HTERT RPE-1 (cell line): Measurements from ENCODE around the gene FBXL13.
"Not testable (repeated sequence)": the region's sequence is repeated elsewhere in the genome, so short reads cannot be mapped to it uniquely, and the experiment has no call there.

Experiments
- in situ Hi-C: fragments of 300-500 bp; cut with MboI; formaldehyde crosslinking; loops from 4 replicates; pipeline ENCODE4 v1.14.3; 2020; ENCODE audit warnings: low sequenced_read_pairs

Gene FBXL13

DNA sequence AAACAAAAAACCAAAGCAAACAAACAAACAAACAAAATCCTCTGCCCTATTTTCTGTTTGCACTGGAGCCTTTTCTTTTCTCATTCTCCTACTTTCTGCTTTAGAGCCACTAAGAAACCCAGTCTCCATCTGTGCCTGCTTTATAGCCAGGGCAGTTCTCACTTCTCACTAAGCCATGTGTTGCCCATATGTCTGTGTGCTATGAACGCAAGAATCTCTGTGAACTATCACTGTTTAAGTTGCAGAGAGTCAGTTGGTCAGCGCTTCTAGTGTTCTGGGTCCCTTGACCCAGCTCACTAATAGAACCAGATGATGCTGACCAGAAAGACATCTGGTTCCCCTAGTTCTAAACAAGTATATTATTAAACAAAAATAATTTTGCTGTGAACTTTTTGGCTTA is 244.4 kb downstream of the FBXL13 start:
- in situ Hi-C loops: no loop called here

DNA sequence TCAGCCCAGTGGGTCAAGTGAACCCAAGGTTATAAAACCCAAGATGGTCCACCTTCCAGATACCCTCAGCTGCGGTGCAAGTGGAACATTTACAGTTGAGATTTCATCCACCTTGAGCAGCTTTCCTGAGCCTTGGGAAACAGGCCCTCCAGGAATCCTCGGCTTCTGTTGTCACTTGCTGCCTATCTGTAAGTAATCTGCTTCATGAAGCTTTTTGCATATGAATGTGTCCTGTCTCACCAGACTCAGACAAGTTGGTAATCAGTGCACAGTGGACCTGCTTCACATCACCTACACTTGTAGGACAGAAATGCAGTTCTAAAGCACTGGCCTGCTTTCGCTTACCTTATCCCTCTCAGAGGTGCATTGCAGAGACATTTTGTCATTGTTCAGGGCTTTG is 245.5 kb downstream of the FBXL13 start:
- in situ Hi-C loops: no loop called here

DNA sequence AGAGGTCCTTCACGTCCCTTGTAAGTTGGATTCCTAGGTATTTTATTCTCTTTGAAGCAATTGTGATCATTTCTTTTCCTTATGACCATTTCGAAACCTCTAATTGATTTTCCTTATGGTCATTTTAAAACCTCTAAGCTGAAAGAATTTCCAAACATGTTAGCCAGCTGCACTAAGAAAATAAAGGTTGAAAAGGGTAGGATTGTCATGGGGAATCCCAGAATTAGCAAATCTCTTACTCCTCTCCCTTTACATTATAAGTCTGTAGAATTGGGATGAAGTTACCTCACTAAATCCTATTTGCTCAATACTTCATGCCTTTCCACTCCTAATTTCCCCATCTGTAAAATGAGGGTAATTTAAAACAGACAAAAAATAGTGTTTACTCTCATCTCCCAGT is 246.3 kb downstream of the FBXL13 start:
- in situ Hi-C loops: no loop called here

DNA sequence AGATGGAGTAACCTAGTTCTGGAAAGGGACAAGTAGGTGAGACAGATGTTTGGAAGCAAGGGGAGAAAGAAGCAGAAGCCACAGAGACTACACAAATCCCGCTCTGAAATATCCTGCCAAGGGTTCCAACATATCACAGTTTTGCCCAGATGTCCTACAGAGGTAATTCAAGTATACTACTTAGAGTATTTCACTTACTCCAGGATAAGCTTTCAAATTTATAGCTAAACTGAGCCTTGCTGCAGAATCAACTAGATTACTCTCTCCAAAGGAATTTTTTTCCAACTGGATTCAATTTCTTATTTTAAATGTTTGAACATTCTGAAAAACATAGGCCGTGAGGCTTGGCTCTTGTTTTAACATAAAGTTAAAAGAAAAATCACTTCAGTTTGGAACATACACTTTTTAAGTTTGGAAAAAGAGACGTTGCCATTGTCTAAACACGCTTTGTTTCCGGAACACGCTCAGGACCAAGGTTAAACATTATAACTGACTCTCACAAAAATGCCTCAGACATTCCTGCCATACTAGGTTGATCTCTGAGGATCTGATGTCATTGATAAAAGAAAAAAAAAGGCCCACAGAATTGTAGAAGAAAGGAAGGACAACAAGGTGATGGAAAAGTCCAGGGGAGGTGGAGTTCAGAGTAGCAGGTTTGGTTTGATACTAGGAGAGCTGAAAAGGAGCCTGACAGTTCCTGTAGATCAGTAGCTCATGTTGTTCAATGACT is 251.0 kb downstream of the FBXL13 start:
- in situ Hi-C loops: no loop called here

DNA sequence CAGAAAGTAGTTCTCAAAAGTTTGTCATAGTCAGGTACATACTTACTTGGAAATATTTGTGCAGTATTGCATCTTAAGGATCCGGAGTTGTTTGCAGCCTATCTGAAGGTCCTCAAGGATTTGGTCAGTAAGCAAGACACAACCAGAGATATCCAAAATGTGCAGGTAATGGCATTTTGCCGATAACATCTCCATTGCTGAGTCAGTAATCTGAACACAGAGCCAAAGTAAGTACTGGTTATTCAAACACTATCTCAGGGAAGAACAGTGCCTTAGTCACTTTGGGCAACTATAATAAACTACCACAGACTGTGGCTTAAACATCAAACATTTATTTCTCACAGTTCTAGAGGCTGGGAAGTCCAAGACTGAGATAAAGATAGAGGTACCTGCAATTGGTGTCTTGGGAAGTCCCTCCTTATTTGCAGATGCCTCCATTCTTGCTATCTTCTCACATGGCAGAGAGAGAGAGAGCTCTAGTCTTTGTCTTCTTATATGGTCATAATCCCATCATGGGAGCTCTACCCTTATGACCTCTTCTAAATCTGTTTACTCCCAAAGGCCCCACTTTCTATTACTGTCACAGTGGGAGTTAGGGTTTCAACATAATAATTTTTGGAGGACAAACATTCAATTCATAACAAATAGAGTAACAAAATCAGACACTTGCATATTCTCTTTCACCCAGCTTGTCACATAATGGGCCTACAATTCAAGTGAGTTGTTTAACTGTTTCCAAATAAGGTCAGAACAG is 252.4 kb downstream of the FBXL13 start:
- in situ Hi-C loops: no loop called here

DNA sequence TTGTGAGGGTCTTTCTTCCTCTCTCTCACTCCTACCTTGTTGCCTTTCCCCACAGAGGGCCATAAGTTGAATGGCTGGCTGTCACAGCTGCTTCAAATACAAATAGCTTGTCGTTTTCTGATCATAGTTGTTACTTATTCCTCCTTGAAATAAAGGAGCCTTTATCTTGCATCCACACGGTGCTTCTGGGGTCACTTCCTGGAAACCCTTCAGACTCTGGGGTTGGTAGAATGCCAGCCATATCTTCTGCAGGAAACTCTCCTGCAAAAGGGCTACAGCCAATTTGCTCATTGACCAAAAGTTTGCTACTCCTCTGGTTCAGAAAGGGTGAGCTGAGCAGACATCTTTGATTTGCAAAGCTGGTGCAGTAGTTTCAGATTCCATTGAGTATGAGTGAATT is 255.4 kb downstream of the FBXL13 start:
- in situ Hi-C loops: no loop called here

DNA sequence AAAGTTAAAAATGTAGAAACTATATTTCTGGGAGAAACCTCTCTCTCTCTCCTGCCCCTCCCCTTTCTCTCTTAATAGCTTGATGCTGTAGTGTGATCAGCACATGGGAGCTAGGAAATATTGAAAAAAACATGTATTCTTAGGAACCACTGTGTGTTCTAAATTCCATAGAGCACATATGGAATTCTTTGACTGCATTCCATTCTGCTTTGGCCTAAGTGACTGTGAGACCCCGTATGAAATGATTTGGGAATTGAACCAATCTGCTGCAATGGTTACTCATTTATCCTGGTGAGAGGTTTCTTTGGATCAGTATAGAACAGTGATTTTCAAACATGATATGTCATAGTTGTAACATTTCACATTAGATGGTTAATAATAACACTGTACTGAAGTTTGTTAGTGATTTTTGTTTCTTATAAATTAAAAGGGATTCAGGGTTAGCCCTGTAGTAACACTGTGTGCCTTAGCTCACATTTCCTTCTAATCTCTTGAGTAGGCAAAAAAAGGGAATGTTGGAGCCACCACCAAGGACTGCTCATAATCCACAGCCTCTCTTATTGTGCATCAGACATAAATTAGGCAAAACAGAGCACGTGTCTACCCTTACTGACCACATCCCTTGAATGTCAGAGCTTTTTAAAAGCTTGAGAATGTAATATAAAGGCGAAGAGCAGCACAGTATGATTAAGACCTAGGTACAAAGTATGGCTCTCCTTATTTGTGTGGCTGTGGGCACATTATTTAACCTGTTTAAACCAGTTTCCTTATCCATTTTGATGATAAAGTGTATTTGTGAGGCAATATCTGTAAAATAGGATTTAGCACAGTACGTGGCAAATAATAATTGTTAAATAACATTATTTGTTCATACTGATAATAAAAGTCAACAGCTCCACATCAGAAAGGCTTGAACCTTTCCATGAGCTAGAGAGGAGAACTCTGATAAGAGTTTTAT is 256.7 kb downstream of the FBXL13 start:
- in situ Hi-C loops: no loop called here

DNA sequence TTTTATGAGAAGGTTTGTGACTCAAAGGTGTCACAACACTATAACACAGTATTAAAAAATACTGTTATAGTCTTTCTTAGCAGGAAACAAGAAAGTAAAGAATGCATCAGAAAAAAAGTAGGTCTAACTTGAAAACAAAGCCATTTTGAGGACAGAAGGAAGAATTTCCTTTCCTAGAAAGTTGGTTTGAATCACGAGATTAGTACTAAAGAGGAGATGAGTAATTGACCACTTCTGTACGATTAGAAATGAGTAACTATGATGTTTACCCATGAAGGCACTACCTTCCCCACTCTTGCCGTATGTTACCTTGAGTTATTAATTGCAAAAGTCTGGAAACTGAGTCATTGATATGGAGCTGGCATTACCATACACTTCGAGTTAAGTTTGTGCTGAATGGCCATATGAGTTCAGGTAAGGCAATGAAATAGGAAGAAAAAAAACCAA is 260.5 kb downstream of the FBXL13 start:
- in situ Hi-C loops: no loop called here

DNA sequence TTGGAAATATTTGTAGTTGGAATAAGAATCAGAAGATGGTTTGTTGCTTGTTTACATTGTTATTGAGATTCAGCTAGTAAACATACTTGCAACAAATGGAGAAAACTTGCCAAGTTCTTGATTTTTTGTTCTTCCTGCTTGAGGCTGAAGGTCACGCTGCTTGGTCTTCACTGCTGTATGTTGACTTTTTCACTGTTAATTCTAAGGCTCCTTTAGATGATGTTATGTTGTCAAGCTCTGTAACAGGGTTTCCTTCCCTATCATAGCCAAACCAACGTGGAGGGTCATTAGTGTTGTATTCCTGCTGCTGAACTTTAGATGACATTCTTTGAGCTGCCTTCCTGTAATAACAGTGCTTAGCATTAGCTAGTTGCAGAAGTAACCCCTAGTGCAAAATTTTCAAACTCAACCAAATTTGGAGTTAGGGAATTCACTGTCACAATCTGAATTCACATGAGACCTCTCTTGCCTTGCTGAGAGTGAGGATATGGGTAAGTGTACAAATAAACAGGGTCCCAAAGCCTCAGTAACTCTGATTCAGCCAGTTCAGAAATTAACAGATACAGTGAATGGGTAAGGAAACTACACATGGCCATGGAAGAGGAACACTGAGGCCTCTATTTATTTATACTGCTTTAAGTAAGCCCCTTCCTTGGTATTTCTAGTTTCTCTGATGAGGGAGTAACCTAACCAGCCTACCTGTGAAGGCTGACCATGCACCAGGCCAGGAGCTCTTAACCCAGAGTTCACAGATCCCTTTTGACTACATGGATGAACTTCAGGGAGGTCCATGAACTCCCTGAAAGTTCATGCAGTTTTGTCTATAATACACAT is 261.2 kb downstream of the FBXL13 start:
- in situ Hi-C loops: no loop called here

DNA sequence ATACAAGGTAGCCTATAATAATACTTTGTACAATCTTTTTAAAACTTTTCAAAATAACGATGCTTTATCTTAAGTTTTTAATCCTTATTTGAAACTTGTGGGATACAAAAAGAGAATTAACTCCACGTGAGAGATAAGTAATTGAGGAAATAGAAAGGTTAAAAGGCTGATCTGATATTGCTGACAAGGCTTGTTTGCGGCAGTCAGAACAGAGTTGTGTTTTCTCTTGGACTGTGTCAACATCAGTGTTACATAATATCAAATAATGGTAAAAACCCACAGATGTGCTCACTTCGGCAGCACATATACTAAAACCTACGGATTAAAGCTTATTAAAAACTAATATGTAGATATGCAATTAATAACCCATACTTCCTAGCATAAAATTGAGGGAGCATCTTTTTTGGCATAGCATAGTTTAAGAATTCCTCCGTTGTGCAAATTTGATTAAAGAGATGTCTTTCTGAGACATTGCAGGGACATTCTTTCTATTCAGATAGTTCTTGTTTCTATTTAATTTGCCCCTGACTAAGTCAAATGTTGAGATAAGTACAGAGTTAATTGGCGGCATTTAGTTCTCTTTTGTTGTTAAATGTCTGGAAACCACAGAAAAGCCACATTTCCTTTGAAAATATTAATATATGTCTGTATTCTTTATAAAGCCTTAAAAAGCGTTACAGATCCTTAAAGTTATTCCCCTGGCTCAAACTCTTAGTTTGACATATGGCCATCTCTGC is 262.5 kb downstream of the FBXL13 start:
- in situ Hi-C loops: no loop called here

DNA sequence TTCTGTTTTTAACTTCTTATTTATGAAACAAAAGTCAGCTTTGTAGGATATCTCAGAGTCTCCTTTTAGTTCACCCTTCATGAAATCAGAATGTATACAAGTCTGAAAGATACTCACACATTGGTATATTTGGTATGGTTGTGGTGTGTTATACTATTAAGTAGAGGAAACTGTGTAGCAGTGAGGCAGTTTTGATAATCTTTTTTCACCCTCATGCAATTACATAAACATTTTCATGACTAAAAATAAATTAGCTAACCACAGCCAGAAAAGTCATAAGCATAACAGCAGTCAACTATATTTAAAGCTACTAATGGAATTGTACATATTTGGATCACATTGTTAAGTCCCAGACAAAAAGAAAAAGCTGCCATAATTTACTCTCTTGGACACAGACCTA is 263.7 kb downstream of the FBXL13 start:
- in situ Hi-C loops: no loop called here

DNA sequence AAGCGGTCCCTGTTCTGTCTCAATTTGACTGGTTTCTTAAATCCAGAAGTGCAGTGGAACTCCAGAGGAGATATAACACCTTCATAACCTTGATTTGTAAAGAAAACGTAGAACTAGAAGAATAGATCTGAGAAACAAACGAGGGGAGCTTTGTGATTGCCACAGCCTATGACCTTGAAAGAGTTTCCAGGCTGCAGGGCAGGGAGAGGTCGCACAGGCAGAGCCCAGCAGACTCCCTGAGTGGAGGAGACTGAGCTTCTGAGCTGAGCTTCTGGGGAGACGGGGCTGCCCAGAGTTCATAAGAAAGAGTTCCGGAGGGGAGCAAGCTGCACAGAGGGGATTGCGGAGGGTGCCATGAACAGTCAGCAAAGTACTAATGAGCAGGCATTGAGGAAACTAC is 268.0 kb downstream of the FBXL13 start:
- in situ Hi-C loops: no loop called here

DNA sequence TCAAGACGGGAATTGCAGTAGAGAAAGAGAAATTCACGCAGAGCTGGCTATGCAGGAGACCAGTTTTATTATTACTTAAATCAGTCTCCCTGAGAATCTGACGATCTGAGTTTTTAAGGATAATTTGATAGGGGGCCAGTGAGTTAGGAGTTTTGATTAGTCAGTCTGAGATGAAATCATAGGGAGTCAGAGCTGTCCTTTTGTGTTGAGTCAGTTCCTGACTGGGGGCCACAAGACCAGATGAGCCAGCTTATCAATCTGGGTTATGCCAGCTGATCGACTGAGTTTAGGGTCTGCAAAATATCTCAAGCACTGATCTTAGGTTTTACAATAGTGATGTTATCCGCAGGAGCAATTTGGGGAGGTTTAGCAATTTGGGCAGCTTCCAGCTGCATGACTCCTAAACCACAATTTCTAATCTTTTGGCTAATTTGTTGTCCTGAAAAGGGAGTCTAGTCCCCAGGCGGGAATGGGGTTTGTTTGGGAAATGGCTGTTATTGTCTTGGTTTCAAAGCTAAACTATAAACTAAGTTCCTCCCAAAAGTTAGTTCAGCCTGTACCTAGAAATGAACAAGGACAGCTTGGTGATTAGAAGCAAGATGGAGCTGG is 278.5 kb downstream of the FBXL13 start:
- in situ Hi-C loops: not testable (repeated sequence)

DNA sequence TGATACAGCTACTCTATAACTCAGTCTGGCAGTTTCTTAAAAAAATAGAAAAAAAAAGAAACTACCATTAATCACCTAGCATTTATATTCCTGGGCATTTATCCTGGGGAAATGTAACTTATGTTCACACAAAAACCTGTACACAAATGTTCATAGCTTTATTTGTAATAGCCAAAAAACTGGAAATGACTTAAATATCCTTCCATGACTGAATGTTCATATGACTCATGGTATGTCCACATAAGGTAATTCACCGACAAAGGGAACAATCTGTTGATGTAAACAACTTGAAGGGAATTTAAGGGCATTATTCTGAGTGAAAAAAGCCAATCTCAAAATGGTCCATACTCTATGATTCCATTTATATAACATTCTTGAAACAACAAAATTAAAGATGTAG is 280.0 kb downstream of the FBXL13 start:
- in situ Hi-C loops: not testable (repeated sequence)

DNA sequence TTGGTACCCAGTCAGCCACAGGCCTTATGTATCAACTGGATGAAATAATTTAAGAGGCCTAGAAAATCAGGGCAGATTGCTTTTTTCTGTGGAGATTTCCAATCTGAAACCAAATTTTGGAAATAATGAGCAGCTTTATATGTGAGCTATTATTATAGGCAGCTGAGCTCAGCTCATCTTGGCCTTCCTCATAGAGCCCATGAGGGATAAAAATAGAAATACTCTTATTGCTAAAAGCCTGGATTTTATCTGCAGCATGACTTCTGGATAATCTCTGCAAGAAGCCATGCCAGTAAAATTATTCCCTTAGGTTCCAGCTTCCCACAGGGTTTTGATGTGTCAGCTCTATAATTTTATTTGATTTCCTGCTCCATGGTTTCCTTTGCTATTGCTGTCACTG is 282.8 kb downstream of the FBXL13 start:
- in situ Hi-C loops: not testable (repeated sequence)

DNA sequence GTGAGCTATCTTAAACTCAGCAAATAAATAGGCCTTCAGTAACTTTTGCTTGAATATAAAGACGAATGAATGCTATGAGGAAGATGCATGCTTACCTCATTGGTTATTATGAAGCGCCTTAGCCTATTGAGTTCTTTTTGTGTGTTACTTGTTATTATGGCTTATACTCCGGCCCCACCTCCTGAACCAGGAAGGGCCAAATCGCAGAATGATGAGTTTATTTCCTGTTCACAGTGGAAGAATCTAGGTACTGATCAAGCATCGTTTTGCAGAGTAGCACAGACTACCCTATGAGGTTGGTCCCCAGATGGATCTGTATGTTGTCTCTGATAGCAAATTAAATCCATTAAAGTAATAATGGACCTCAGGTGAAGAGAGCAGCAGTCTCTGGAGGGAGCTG is 283.2 kb downstream of the FBXL13 start:
- in situ Hi-C loops: not testable (repeated sequence)

DNA sequence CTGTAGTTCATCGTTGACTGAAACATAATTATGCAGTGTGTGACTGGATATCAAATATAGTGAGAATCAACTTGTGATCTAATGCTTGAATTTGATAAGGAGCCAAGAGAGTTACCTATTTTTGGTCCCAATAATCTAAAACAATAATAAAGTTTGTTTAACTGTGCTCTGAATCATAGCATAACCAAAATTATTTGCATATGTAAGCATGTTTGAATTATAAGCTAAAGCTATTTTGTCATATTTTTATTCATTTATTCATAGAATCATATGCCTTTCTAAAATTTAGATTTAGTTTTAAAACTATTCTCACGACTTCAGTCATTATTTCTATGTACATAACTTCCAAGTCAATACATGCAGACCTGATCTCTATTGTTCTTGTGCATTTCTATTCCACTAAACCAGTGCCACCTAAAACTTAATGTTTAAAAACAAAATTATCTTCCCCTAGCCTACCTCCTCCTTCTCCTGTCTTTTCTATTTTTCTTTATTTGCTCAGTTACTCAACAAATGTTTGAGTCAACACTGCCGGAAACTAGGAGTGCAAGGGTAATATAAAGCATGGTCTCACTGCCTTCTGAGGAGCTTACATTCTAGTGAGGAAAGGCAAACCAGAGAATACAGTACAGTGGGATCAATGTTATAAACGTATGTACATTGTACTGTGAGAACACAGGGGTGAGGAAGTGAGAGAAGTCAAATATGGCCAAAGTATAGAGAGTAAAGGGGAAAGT is 284.1 kb downstream of the FBXL13 start:
- in situ Hi-C loops: not testable (repeated sequence)

DNA sequence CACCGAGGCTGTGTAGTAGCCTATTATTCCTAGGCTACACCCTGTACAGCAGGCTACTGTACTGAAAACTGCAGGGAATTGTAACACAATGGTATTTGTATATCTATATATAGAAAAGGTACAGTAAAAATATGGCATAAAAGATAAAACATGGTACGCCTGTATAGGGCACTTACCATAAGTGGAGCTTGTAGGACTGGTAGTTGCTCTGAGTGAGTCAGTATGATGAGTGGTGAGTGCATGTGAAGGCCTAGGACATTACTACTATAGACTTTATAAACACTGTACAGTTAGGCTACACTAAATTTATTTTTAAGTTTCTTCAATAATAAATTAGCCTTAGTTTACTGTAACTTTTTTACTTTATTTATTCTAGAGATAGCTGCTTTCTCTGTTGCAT is 285.8 kb downstream of the FBXL13 start:
- in situ Hi-C loops: not testable (repeated sequence)

DNA sequence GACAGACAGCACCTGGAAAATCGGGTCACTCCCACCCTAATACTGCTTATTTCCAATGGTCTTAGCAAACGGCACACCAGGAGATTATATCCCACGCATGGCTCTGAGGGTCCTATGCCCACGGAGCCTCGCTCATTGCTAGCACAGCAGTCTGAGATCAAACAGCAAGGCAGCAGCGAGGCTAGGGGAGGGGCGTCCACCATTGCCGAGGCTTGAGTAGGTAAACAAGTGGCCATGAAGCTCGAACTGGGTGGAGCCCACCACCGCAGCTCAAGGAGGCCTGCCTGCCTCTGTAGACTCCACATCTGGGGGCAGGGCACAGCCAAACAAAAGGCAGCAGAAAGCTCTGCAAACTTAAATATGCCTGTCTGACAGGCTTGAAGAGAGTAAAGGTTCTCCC is 293.7 kb downstream of the FBXL13 start:
- in situ Hi-C loops: not testable (repeated sequence)
